ENCODE results near the gene PDILT.

- TF ChIP-seq POLR2AphosphoS5 (IDR thresholded peaks at IDR 0.05; ENCODE audit: insufficient read depth, low read depth, low read length) (no peak), POLR2A (IDR thresholded peaks at IDR 0.05; ENCODE audit: low read depth, low read length) (no peak), JUN (IDR thresholded peaks at IDR 0.05; ENCODE audit: borderline replicate concordance, insufficient read depth, insufficient read length, low read depth) (no peak), MYC (IDR thresholded peaks at IDR 0.05; ENCODE audit: low read depth, low read length) (no peak)
- TF ChIP-seq, protein P1, sequence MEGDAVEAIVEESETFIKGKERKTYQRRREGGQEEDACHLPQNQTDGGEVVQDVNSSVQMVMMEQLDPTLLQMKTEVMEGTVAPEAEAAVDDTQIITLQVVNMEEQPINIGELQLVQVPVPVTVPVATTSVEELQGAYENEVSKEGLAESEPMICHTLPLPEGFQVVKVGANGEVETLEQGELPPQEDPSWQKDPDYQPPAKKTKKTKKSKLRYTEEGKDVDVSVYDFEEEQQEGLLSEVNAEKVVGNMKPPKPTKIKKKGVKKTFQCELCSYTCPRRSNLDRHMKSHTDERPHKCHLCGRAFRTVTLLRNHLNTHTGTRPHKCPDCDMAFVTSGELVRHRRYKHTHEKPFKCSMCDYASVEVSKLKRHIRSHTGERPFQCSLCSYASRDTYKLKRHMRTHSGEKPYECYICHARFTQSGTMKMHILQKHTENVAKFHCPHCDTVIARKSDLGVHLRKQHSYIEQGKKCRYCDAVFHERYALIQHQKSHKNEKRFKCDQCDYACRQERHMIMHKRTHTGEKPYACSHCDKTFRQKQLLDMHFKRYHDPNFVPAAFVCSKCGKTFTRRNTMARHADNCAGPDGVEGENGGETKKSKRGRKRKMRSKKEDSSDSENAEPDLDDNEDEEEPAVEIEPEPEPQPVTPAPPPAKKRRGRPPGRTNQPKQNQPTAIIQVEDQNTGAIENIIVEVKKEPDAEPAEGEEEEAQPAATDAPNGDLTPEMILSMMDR (IDR thresholded peaks at IDR 0.05; ENCODE audit: extremely low read depth in 1 of 2, insufficient read depth in 1 of 2, low read depth in 1 of 2, low read length in 2 of 2) = no peak
These were observed 90.0 kb downstream of the PDILT start for GRCh38 chr16:20314575-20314974.

All from endothelial cell of umbilical vein (primary cell).